AG04450 (cell line): ENCODE results near the gene PPT1. TPM values are rescaled to one million over a fixed set of nuclear protein-coding genes. Genes with fewer than 3 reads are reported as not detected.

Experiments used
- CTCF ChIA-PET: fragments of 300-600, 350-600 bp; formaldehyde crosslinking; extraction: SDS; loops from one replicate; lab custom pipeline; 2022; ENCODE audit warnings: antibody characterized with exemption, inconsistent platforms; lab: Charles Lee
- POLR2A ChIA-PET: fragments of 350-600 bp; formaldehyde crosslinking; extraction: SDS; loops from one replicate; lab custom pipeline; 2021; ENCODE audit warnings: antibody characterized with exemption, inconsistent platforms; lab: Yijun Ruan, JAX
- DNase-seq: peaks from one replicate; pipeline ENCODE4 v3.0.0-alpha.2; 2011; ENCODE audit warnings: low read depth, low spot score
- H3K27ac ChIP-seq: one replicate; pipeline ENCODE4 v1.5.1; 2012; ENCODE audit warnings: low read depth, low read length, control low read depth
- H3K27me3 ChIP-seq: one replicate; pipeline ENCODE4 v1.6.0; 2012; ENCODE audit warnings: low read length; ENCODE audit not compliant: control insufficient read depth, insufficient read depth
- H3K4me3 ChIP-seq: 2 replicates; pipeline ENCODE4 v1.5.1; 2011; ENCODE audit warnings: mild to moderate bottlenecking, low read depth, low read length, control low read depth
- H3K9me3 ChIP-seq: 2 replicates; pipeline ENCODE4 v1.5.1; 2012; ENCODE audit warnings: low read length; ENCODE audit not compliant: control insufficient read depth, insufficient read depth
- CTCF ChIP-seq: IDR thresholded peaks from 2 replicates; pipeline ENCODE4 v1.5.1; 2011; ENCODE audit warnings: low read depth, low read length, control low read depth, inconsistent platforms
- polyA plus RNA-seq: library from polyadenylated mRNA; depleted of rRNA; stranded (reverse); fragments of >200 nt; gene quantifications from 2 replicates; pipeline ENCODE4 v1.2.3, GENCODE V29; 2011

PPT1 gene
- polyA plus RNA-seq, 1 experiment = 44.2 TPM

DNA sequence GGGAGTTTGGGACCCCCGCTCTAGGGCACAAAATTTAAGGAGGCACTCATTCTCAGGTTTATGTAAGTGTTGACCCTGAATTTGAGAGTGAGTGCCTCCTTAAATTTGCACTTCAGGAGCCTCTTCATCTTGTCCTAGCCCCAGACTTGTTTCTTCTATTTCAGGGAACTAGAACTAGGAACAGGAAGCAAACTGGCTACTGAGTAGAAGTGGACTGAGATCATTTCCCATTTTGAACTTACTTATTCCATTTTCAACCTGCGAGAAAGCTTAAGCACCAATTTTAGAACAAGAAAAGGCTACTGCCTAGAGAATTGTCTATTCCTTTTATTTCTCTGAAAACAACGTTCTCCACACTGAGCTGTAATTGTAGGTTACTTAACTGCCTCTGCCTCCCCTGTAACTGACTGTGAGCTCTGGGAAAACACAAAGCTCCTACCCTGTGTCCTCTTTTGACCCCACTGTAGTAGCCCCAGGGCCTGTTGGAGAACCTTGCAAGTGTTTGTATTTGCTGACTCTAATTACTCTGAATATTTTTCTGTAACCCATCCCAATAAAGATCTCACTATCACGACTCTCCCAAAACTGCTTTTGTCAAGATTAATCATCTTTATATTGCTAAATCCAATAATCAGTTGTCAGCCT lies 2.5 kb downstream of the PPT1 start:
- no peak for DNase-seq
- POLR2A ChIA-PET = no interaction called here
- TF ChIP-seq CTCF = no peak
- CTCF ChIA-PET = interaction anchor here (0.6 kb wide), 1 partner anchor 244 kb away, joined by 3 read pairs; no protein-coding TSS in a partner anchor
- H3K4me3 ChIP-seq = no peak overlapping the region
- no peaks in the 10 kb centered on the region for H3K27me3 ChIP-seq
- no peaks in the 10 kb centered on the region for H3K9me3 ChIP-seq
- no peak overlapping the region for H3K27ac ChIP-seq

DNA sequence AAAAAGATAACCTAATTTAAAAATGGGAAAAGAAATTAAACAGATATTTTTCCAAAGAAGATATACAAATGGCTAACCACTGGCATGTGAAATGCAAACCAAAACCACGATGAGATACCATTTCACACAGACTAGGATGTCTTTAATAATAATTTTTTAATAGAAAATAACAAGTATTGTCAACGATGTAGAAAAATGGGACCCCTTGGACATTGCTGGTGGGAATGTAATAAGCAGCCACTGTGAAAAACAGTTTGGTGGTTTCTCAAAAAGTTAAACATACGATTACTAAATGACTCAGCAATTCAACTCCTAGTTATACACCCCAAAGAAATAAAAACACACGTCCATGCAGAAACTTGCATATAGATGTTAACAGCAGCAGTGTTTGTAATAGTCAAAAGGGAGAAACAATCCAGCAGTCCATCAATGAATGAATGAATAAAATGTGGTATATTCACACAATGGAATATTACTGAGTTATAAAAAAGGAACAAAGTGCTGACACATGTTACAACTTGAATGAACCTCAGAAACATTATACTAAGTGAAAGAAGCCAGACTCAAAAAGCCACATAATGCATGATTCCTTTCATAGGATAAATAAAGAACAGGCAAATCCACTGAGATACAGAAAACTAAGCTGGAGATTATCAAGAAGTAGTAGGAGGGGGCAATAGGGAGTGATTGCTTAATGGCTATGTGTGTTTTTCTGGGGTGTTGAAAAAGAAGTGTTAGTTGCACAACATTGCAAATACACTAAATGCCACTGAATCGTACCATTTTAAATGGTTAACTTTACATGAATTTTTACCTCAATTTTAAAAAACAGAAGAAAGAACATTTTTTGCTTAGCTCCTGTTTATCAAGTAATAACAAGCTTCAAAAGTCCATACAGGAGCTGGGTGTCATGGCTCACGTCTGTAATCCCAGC lies 4.1 kb downstream of the PPT1 start:
- Histone ChIP-seq H3K9me3 (no peaks in the 10 kb centered on the region), H3K27me3 (no peaks in the 10 kb centered on the region), H3K27ac (no peak overlapping the region), H3K4me3 (no peak overlapping the region)
- ChIA-PET POLR2A (no interaction called here), CTCF (interaction anchor here (0.8 to 1.1 kb wide), 2 partner anchors 9 to 345 kb away, joined by 3 to 5 read pairs; no protein-coding TSS in a partner anchor)
- TF ChIP-seq CTCF = no peak
- no peak for DNase-seq

DNA sequence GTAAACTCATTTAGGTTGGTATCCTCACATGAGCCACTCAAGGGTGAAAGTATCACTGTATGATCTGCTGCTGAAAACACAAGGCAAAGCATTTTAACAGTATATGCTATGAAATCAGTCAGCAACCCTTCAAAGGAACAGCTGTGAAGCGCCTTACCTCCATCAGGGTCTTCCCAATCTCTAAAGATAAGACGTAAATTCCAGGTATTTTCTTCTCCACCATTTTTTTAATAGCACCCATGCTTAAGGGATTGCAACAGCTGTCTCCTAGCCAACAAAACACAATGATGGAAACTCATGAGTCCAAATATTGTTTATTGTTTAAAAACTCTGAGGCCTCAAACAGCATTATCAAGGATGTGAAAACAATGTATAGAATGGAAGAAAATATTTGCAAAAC lies 4.8 kb downstream of the PPT1 start:
- DNase-seq = no peak
- ChIA-PET POLR2A (no interaction called here), CTCF (interaction anchor here (1.3 to 4.3 kb wide), 5 partner anchors 14 to 312 kb away, joined by 3 to 23 read pairs (median 8); no protein-coding TSS in a partner anchor)
- Histone ChIP-seq H3K27me3 (no peaks in the 10 kb centered on the region), H3K4me3 (no peak overlapping the region), H3K27ac (no peak overlapping the region), H3K9me3 (no peaks in the 10 kb centered on the region)
- no peak for TF ChIP-seq CTCF

DNA sequence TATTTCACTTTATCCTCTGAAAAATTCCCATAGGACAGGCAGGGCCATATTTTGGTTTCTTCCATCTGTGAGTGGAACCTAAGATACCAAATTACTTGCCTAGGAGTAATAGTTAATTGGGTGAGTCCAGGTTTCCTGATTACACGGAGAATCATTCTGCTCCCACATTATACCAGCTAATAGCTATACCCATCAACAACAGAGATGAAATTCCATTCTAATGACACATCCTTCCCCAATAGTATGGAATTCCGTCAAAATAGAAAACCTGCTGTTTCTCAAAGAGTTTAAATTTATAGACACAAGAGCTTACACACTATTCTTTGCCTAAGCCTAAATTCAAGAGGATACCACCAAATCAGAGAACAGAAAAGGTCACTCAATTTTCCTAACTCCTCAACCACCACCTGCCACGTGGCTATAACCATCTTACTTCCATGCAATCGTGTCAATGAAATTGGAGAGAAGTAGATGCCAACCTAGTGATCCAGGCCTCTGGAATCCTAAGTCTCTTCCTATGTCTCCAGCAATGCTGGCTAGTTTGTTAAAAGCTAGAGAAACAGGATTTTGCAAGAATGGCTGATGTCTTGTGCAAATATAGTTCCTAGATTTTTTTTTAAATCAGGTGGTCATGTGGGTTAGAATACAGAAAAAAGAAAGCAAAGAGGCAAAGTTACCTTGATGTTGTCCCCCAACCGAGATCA lies 6.2 kb downstream of the PPT1 start:
- H3K27me3 ChIP-seq = no peaks in the 10 kb centered on the region
- no peak overlapping the region for H3K27ac ChIP-seq
- no peaks in the 10 kb centered on the region for H3K9me3 ChIP-seq
- TF ChIP-seq CTCF = no peak
- CTCF ChIA-PET = interaction anchor here (1.2 to 4.3 kb wide), 5 partner anchors 12 to 314 kb away, joined by 3 to 23 read pairs (median 5); no protein-coding TSS in a partner anchor
- DNase-seq = no peak
- H3K4me3 ChIP-seq = no peak overlapping the region
- POLR2A ChIA-PET = no interaction called here
